Activated T-cell treated with anti-CD3 and anti-CD28 coated beads, Interleukin-2, amount 50 U/mL, for 72 hours (primary cell): ENCODE results near the gene ARHGEF11. TPM values are rescaled to one million over a fixed set of nuclear protein-coding genes. Genes with fewer than 3 reads are reported as not detected.
A peak's percentile ranks its signal among the peaks of the same experiment; 100 is the strongest.

ENCODE experiments used
- ATAC-seq, 2 donors: fragments of 150-1000 bp; cut with Tn5 transposase; replicated peaks in 1 of 2; 2 replicates each; pipeline ENCODE4 v1.10.0; 2021; ENCODE audit warnings: moderate library complexity in 2 of 2, mild to moderate bottlenecking in 1 of 2
- DNase-seq, 2 donors: peaks; one replicate each; pipeline ENCODE4 v3.0.0; 2021 to 2022; ENCODE audit warnings: mixed read lengths in 1 of 2
- H3K27ac Mint-ChIP-seq: one replicate; pipeline ENCODE4 v1.8.0; 2022; ENCODE audit warnings: mild to moderate bottlenecking, moderate library complexity, mixed read lengths
- H3K27me3 Mint-ChIP-seq: one replicate; pipeline ENCODE4 v1.8.0; 2022; ENCODE audit warnings: low read depth, mixed read lengths
- H3K36me3 Mint-ChIP-seq, 2 donors: one replicate each; pipeline ENCODE4 v1.8.0; 2022; ENCODE audit warnings: mixed read lengths in 2 of 2, mild to moderate bottlenecking in 1 of 2; ENCODE audit not compliant: insufficient read depth in 2 of 2
- H3K4me1 Mint-ChIP-seq: one replicate; pipeline ENCODE4 v1.8.0; 2022; ENCODE audit warnings: low read depth, mixed read lengths
- H3K4me3 Mint-ChIP-seq, 2 donors: one replicate each; pipeline ENCODE4 v1.8.0; 2022; ENCODE audit warnings: mild to moderate bottlenecking in 2 of 2, mixed read lengths in 2 of 2, moderate library complexity in 2 of 2
- H3K9me3 Mint-ChIP-seq, 2 donors: one replicate each; pipeline ENCODE4 v1.8.0; 2022; ENCODE audit warnings: mixed read lengths in 2 of 2
- total RNA-seq, 2 donors: library from RNA; stranded (reverse); gene quantifications; one replicate each; pipeline ENCODE4 v1.2.3, GENCODE V29; 2022

The ARHGEF11 gene, protein sequence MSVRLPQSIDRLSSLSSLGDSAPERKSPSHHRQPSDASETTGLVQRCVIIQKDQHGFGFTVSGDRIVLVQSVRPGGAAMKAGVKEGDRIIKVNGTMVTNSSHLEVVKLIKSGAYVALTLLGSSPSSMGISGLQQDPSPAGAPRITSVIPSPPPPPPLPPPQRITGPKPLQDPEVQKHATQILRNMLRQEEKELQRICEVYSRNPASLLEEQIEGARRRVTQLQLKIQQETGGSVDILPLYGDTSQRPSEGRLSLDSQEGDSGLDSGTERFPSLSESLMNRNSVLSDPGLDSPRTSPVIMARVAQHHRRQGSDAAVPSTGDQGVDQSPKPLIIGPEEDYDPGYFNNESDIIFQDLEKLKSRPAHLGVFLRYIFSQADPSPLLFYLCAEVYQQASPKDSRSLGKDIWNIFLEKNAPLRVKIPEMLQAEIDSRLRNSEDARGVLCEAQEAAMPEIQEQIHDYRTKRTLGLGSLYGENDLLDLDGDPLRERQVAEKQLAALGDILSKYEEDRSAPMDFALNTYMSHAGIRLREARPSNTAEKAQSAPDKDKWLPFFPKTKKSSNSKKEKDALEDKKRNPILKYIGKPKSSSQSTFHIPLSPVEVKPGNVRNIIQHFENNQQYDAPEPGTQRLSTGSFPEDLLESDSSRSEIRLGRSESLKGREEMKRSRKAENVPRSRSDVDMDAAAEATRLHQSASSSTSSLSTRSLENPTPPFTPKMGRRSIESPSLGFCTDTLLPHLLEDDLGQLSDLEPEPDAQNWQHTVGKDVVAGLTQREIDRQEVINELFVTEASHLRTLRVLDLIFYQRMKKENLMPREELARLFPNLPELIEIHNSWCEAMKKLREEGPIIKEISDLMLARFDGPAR (N-terminal part only)
- total RNA-seq, result 1 to 10 TPM; 4.0 to 5.2 TPM

- ATAC-seq, result peak; percentile 72 to 78
- peak; percentile 42 to 47 for DNase-seq
- H3K4me3 Mint-ChIP-seq, result peak within 1 kb of the TSS; percentile 95 to 98
- peak within 1 kb of the TSS; percentile 87 for H3K27ac Mint-ChIP-seq
- peaks cover 11% of the 10 kb centered on the region for H3K4me1 Mint-ChIP-seq
- H3K36me3 Mint-ChIP-seq, result peaks cover 2 to 4% of the 10 kb centered on the region in 2 donors
- H3K27me3 Mint-ChIP-seq, result peaks cover 87% of the 10 kb centered on the region
- no peaks in the 10 kb centered on the region for H3K9me3 Mint-ChIP-seq
These were observed at the start of gene ARHGEF11 for GRCh38 chr1:157045250-157046218. ARHGEF11 (minus strand) TSS chr1:157045742; CDS start chr1:157044330, 1,412 bp downstream.

- no peak overlapping the region for H3K4me3 Mint-ChIP-seq
- no peaks in the 10 kb centered on the region for H3K36me3 Mint-ChIP-seq
- H3K4me1 Mint-ChIP-seq, result peaks cover 20% of the 10 kb centered on the region
- DNase-seq (no peak), ATAC-seq (no peak)
- no peaks in the 10 kb centered on the region for H3K27me3 Mint-ChIP-seq
- H3K27ac Mint-ChIP-seq, result no peak overlapping the region
- no peaks in the 10 kb centered on the region for H3K9me3 Mint-ChIP-seq
These were observed 49.5 kb upstream of the ARHGEF11 start for GRCh38 chr1:157095091-157095490.

GRCh38 chr1:157092831-157093230, 47.3 kb upstream of the ARHGEF11 start:
- Mint-ChIP-seq H3K27ac (no peak overlapping the region), H3K4me1 (peaks cover 5% of the 10 kb centered on the region), H3K4me3 (no peak overlapping the region), H3K27me3 (no peaks in the 10 kb centered on the region), H3K9me3 (no peaks in the 10 kb centered on the region), H3K36me3 (no peaks in the 10 kb centered on the region)
- DNase-seq, result no peak
- no peak for ATAC-seq

DNA sequence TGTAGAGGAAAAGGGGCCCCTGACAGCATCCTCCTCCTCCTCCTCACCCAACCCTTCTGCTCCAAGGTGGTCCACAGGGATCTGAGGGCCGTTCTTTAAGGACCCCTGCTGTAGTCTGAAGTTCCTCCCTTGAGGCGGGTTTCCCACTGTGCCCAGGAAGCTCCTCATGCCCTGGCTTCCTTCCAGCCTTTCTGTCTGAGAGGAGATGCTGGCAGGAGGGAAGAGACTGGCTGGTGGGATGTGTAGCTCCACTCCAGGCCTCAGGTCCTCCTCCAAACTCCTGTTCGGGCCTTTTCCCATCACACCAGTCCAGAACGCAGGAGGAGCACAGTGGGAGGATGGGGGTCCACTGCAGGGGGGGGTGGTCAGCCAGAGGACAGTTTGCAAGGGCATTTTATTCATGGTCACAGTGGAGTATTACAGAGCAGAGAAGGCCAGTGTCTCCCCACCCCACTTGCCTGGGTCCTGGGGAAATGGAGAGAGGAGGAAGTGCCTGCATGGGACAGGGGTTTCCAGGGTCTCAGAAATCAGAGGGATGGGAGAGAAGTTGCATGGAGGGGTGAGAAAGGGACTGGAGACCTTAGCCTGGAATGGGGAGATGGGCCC, 46.2 kb upstream of the ARHGEF11 start:
- no peaks in the 10 kb centered on the region for H3K36me3 Mint-ChIP-seq
- no peak overlapping the region for H3K27ac Mint-ChIP-seq
- no peaks in the 10 kb centered on the region for H3K9me3 Mint-ChIP-seq
- peaks cover 5% of the 10 kb centered on the region for H3K4me1 Mint-ChIP-seq
- ATAC-seq (no peak), DNase-seq (no peak)
- H3K4me3 Mint-ChIP-seq, result no peak overlapping the region
- H3K27me3 Mint-ChIP-seq, result no peaks in the 10 kb centered on the region

- no peaks in the 10 kb centered on the region for H3K9me3 Mint-ChIP-seq
- H3K4me1 Mint-ChIP-seq, result peaks cover 5% of the 10 kb centered on the region
- no peaks in the 10 kb centered on the region for H3K27me3 Mint-ChIP-seq
- no peak for DNase-seq
- no peaks in the 10 kb centered on the region for H3K36me3 Mint-ChIP-seq
- H3K4me3 Mint-ChIP-seq, result no peak overlapping the region
- no peak for ATAC-seq
- no peak overlapping the region for H3K27ac Mint-ChIP-seq
These were observed 45.6 kb upstream of the ARHGEF11 start for GRCh38 chr1:157091186-157091585.

DNA sequence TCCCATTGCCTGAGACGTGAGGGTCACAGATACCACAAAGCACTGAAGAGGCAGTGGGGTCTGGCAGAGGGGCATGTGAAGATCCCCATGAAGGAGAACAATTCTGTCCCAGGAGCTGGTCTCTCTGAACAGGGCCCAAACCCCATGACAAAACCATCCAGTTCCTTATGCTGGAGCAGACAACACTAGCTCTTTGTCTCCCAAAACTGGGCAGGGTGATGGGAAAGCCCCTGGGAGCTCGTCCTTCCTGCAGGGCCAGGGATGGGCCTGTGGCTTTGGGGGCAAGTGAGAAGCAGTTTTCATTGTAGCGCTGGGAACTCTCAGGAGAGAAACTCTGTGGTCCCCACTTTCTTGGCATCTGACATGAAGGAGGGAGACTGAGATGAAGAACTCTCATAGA, 45.2 kb upstream of the ARHGEF11 start:
- H3K27me3 Mint-ChIP-seq, result no peaks in the 10 kb centered on the region
- H3K9me3 Mint-ChIP-seq, result no peaks in the 10 kb centered on the region

GRCh38 chr1:157090196-157090647, 44.7 kb upstream of the ARHGEF11 start:
- peak; percentile 88 to 90 for DNase-seq
- no peaks in the 10 kb centered on the region for H3K36me3 Mint-ChIP-seq
- no peak overlapping the region for H3K4me3 Mint-ChIP-seq
- no peaks in the 10 kb centered on the region for H3K27me3 Mint-ChIP-seq
- no peaks in the 10 kb centered on the region for H3K9me3 Mint-ChIP-seq
- H3K27ac Mint-ChIP-seq, result no peak overlapping the region
- ATAC-seq, result peak; percentile 86 to 92
- H3K4me1 Mint-ChIP-seq, result peaks cover 5% of the 10 kb centered on the region

More for the DNA sequence above, 45.2 kb upstream of the ARHGEF11 start:
- Mint-ChIP-seq H3K36me3 (no peaks in the 10 kb centered on the region), H3K4me3 (no peak overlapping the region), H3K27ac (no peak overlapping the region), H3K4me1 (peaks cover 5% of the 10 kb centered on the region)
- DNase-seq, result no peak
- no peak for ATAC-seq

- Mint-ChIP-seq H3K27ac (no peak overlapping the region), H3K4me3 (no peak overlapping the region), H3K36me3 (no peaks in the 10 kb centered on the region), H3K9me3 (no peaks in the 10 kb centered on the region), H3K27me3 (no peaks in the 10 kb centered on the region), H3K4me1 (peaks cover 5% of the 10 kb centered on the region)
- no peak for DNase-seq
- ATAC-seq, result peak in 1 of 2 donors; percentile 25
These were observed 44.2 kb upstream of the ARHGEF11 start for GRCh38 chr1:157089789-157090188.

GRCh38 chr1:157088607-157089006, 43.1 kb upstream of the ARHGEF11 start:
- DNase-seq, result no peak
- ATAC-seq, result no peak
- H3K4me3 Mint-ChIP-seq, result no peak overlapping the region
- H3K27ac Mint-ChIP-seq, result no peak overlapping the region
- peaks cover under 1% of the 10 kb centered on the region for H3K27me3 Mint-ChIP-seq
- H3K36me3 Mint-ChIP-seq, result no peaks in the 10 kb centered on the region
- no peaks in the 10 kb centered on the region for H3K4me1 Mint-ChIP-seq
- H3K9me3 Mint-ChIP-seq, result no peaks in the 10 kb centered on the region

- no peaks in the 10 kb centered on the region for H3K36me3 Mint-ChIP-seq
- ATAC-seq (no peak), DNase-seq (no peak)
- peaks cover 16% of the 10 kb centered on the region for H3K27me3 Mint-ChIP-seq
- no peaks in the 10 kb centered on the region for H3K4me1 Mint-ChIP-seq
- no peak overlapping the region for H3K27ac Mint-ChIP-seq
- no peaks in the 10 kb centered on the region for H3K9me3 Mint-ChIP-seq
- no peak overlapping the region for H3K4me3 Mint-ChIP-seq
These were observed 41.5 kb upstream of the ARHGEF11 start for GRCh38 chr1:157087030-157087429.

GRCh38 chr1:157086299-157086698, 40.8 kb upstream of the ARHGEF11 start:
- H3K36me3 Mint-ChIP-seq, result no peaks in the 10 kb centered on the region
- ATAC-seq (no peak), DNase-seq (no peak)
- H3K27ac Mint-ChIP-seq, result no peak overlapping the region
- peaks cover 17% of the 10 kb centered on the region for H3K27me3 Mint-ChIP-seq
- H3K4me1 Mint-ChIP-seq, result no peaks in the 10 kb centered on the region
- H3K9me3 Mint-ChIP-seq, result no peaks in the 10 kb centered on the region
- H3K4me3 Mint-ChIP-seq, result no peak overlapping the region

- Mint-ChIP-seq H3K4me3 (no peak overlapping the region), H3K9me3 (no peaks in the 10 kb centered on the region), H3K27ac (no peak overlapping the region), H3K27me3 (peaks cover 17% of the 10 kb centered on the region), H3K4me1 (no peaks in the 10 kb centered on the region), H3K36me3 (no peaks in the 10 kb centered on the region)
- ATAC-seq, result no peak
- DNase-seq, result no peak
These were observed 39.9 kb upstream of the ARHGEF11 start for GRCh38 chr1:157085421-157085820.
